Activated CD4-positive, alpha-beta T cell treated with anti-CD3 and anti-CD28 coated beads, Interleukin-2, amount 50 U/mL, for 16 hours (primary cell): ENCODE measurements around the gene COL5A1.

ENCODE experiments used
- DNase-seq: peaks from one replicate; pipeline ENCODE4 v3.0.0-alpha.2; 2020

The COL5A1 gene

GRCh38 chr9:134626571-134627416 lies 14.8 kb upstream of the COL5A1 start:
- DNase-seq: no peak

- DNase-seq: no peak
Measured at GRCh38 chr9:134627417-134628353, 13.9 kb upstream of the COL5A1 start.

- DNase-seq: no peak
Measured at GRCh38 chr9:134628354-134628736, 13.3 kb upstream of the COL5A1 start.

- no peak for DNase-seq
Measured at GRCh38 chr9:134629061-134629585, 12.5 kb upstream of the COL5A1 start.

- DNase-seq: no peak
Measured at GRCh38 chr9:134629586-134630392, 11.8 kb upstream of the COL5A1 start.

GRCh38 chr9:134630393-134630790 lies 11.2 kb upstream of the COL5A1 start:
- DNase-seq: no peak

GRCh38 chr9:134630861-134631260 lies 10.7 kb upstream of the COL5A1 start:
- no peak for DNase-seq

GRCh38 chr9:134631881-134632280 lies 9.7 kb upstream of the COL5A1 start:
- no peak for DNase-seq

GRCh38 chr9:134632329-134632728 lies 9.3 kb upstream of the COL5A1 start:
- DNase-seq: no peak

- no peak for DNase-seq
Measured at GRCh38 chr9:134633362-134634142, 8.1 kb upstream of the COL5A1 start.

- DNase-seq: no peak
Measured at GRCh38 chr9:134634176-134634575, 7.4 kb upstream of the COL5A1 start.

- no peak for DNase-seq
Measured at GRCh38 chr9:134634667-134635230, 6.9 kb upstream of the COL5A1 start.

GRCh38 chr9:134635351-134636148 lies 6.1 kb upstream of the COL5A1 start:
- no peak for DNase-seq

- DNase-seq: no peak
Measured at GRCh38 chr9:134636149-134636507, 5.5 kb upstream of the COL5A1 start.

GRCh38 chr9:134637241-134637640 lies 4.4 kb upstream of the COL5A1 start:
- DNase-seq: no peak

- no peak for DNase-seq
Measured at GRCh38 chr9:134637696-134638501, 3.7 kb upstream of the COL5A1 start.

- no peak for DNase-seq
Measured at GRCh38 chr9:134638502-134639090, 3.0 kb upstream of the COL5A1 start.

- no peak for DNase-seq
Measured at GRCh38 chr9:134639994-134640393, 1.6 kb upstream of the COL5A1 start.

GRCh38 chr9:134640506-134641172 lies 964 bp upstream of the COL5A1 start:
- DNase-seq: no peak
